DOHH2 (cell line): ENCODE data around the gene GDI1.

Experiments used
- CTCF ChIP-seq: fragments of 200-600 bp; sonication (generic); IDR thresholded peaks from one replicate; pipeline ENCODE4 v1.5.1; 2014; ENCODE audit warnings: antibody characterized with exemption, mild to moderate bottlenecking, low read depth, low read length; ENCODE audit not compliant: poor library complexity, severe bottlenecking
- EZH2phosphoT487 ChIP-seq: fragments of 200-600 bp; sonication (generic); IDR thresholded peaks from 2 replicates; pipeline ENCODE4 v1.6.1; 2017; ENCODE audit warnings: borderline replicate concordance, mild to moderate bottlenecking, antibody characterized with exemption, low read length, moderate library complexity, mixed read lengths

- TF ChIP-seq CTCF (no peak), EZH2phosphoT487 (no peak)
These were observed 9.8 kb upstream of the GDI1 start for GRCh38 chrX:154426916-154427770.
